ENCODE results near the gene TMEM132D.

TMEM132D gene

DNA sequence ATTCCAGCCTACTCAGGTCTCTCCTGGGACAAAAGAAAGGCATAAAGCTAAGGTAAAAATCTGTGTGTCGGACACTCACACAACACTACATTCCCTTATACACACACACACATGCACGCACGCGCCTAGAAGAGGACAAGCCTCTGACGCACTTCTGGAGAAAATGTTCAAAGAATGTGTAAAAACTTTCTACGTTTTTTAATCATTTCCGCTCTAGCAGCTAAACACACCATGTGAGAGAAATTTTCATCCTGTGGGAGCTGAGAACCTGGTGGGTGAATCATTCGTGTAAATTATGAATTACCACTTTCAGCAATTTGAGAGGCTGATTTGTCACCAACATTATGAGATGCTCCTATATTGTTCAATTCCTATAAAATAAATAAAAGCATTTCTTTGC, 494.5 kb downstream of the TMEM132D start:
- Histone ChIP-seq H3K4me1 (ENCODE audit: control insufficient read depth, insufficient read depth, low read length, unreplicated experiment) (no peaks in the 10 kb centered on the region), H3K79me2 (ENCODE audit: control insufficient read depth, insufficient read depth, low read length, unreplicated experiment) (no peaks in the 10 kb centered on the region), H3K27me3 (ENCODE audit: insufficient read depth, low read length) (no peaks in the 10 kb centered on the region), H3K36me3 (ENCODE audit: insufficient read depth, low read length) (no peaks in the 10 kb centered on the region), H2AFZ (ENCODE audit: low read length, unreplicated experiment) (no peak overlapping the region), H3K27ac (ENCODE audit: low read depth, low read length) (no peak overlapping the region), H3K4me3 (ENCODE audit: low read depth, low read length) (no peak overlapping the region)

GRCh38 chr12:129404556-129404955, 499.3 kb downstream of the TMEM132D start:
- no peak overlapping the region for H2AFZ ChIP-seq (ENCODE audit: low read length, unreplicated experiment)
- H3K4me3 ChIP-seq (ENCODE audit: low read depth, low read length): no peak overlapping the region
- no peaks in the 10 kb centered on the region for H3K4me1 ChIP-seq (ENCODE audit: control insufficient read depth, insufficient read depth, low read length, unreplicated experiment)
- no peaks in the 10 kb centered on the region for H3K27me3 ChIP-seq (ENCODE audit: insufficient read depth, low read length)
- H3K27ac ChIP-seq (ENCODE audit: low read depth, low read length): no peak overlapping the region
- no peaks in the 10 kb centered on the region for H3K36me3 ChIP-seq (ENCODE audit: insufficient read depth, low read length)
- H3K79me2 ChIP-seq (ENCODE audit: control insufficient read depth, insufficient read depth, low read length, unreplicated experiment): no peaks in the 10 kb centered on the region

GRCh38 chr12:129401572-129401971, 502.3 kb downstream of the TMEM132D start:
- Histone ChIP-seq H3K27ac (ENCODE audit: low read depth, low read length) (no peak overlapping the region), H2AFZ (ENCODE audit: low read length, unreplicated experiment) (no peak overlapping the region), H3K79me2 (ENCODE audit: control insufficient read depth, insufficient read depth, low read length, unreplicated experiment) (no peaks in the 10 kb centered on the region), H3K36me3 (ENCODE audit: insufficient read depth, low read length) (no peaks in the 10 kb centered on the region), H3K27me3 (ENCODE audit: insufficient read depth, low read length) (no peaks in the 10 kb centered on the region), H3K4me1 (ENCODE audit: control insufficient read depth, insufficient read depth, low read length, unreplicated experiment) (no peaks in the 10 kb centered on the region), H3K4me3 (ENCODE audit: low read depth, low read length) (no peak overlapping the region)

- Histone ChIP-seq H3K27me3 (ENCODE audit: insufficient read depth, low read length) (no peaks in the 10 kb centered on the region), H2AFZ (ENCODE audit: low read length, unreplicated experiment) (no peak overlapping the region), H3K36me3 (ENCODE audit: insufficient read depth, low read length) (no peaks in the 10 kb centered on the region), H3K79me2 (ENCODE audit: control insufficient read depth, insufficient read depth, low read length, unreplicated experiment) (no peaks in the 10 kb centered on the region), H3K27ac (ENCODE audit: low read depth, low read length) (no peak overlapping the region), H3K4me1 (ENCODE audit: control insufficient read depth, insufficient read depth, low read length, unreplicated experiment) (no peaks in the 10 kb centered on the region), H3K4me3 (ENCODE audit: low read depth, low read length) (no peak overlapping the region)
These were observed 509.5 kb downstream of the TMEM132D start for GRCh38 chr12:129394177-129394825.

DNA sequence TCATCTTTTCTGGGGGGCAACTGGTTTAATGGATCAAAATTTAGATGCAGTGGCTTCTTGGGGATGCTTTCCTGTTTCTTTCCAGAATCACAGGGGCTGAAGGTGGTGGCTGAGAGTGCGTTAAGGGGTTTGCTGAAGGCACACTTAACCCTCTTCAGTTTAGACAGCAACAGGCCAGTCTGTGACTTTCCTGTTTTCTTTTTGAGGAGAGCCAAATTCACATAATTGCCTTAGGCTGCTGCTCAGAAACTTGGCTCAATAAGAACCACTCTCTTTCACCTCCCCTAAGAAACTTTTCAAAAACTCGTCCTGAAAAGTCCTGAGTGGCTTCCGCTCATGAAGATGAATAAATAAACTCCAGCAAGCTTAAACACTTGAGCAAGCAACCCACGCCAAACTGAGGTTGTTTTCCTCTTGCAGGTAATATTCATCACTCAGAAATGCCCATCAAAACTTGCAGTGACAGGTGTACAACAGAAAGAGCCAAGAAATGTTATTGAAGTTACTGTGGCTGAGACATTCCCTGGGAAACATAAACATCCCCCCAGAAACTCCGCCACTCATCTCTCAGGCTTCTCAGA, 510.4 kb downstream of the TMEM132D start:
- H2AFZ ChIP-seq (ENCODE audit: low read length, unreplicated experiment): no peak overlapping the region
- no peaks in the 10 kb centered on the region for H3K4me1 ChIP-seq (ENCODE audit: control insufficient read depth, insufficient read depth, low read length, unreplicated experiment)
- H3K27ac ChIP-seq (ENCODE audit: low read depth, low read length): no peak overlapping the region
- H3K36me3 ChIP-seq (ENCODE audit: insufficient read depth, low read length): no peaks in the 10 kb centered on the region
- H3K4me3 ChIP-seq (ENCODE audit: low read depth, low read length): no peak overlapping the region
- H3K79me2 ChIP-seq (ENCODE audit: control insufficient read depth, insufficient read depth, low read length, unreplicated experiment): no peaks in the 10 kb centered on the region
- no peaks in the 10 kb centered on the region for H3K27me3 ChIP-seq (ENCODE audit: insufficient read depth, low read length)

- Histone ChIP-seq H3K27me3 (ENCODE audit: insufficient read depth, low read length) (no peaks in the 10 kb centered on the region), H3K4me1 (ENCODE audit: control insufficient read depth, insufficient read depth, low read length, unreplicated experiment) (no peaks in the 10 kb centered on the region), H3K36me3 (ENCODE audit: insufficient read depth, low read length) (no peaks in the 10 kb centered on the region), H3K27ac (ENCODE audit: low read depth, low read length) (no peak overlapping the region), H2AFZ (ENCODE audit: low read length, unreplicated experiment) (no peak overlapping the region), H3K79me2 (ENCODE audit: control insufficient read depth, insufficient read depth, low read length, unreplicated experiment) (no peaks in the 10 kb centered on the region), H3K4me3 (ENCODE audit: low read depth, low read length) (no peak overlapping the region)
These were observed 518.2 kb downstream of the TMEM132D start for GRCh38 chr12:129385637-129385990.

DNA sequence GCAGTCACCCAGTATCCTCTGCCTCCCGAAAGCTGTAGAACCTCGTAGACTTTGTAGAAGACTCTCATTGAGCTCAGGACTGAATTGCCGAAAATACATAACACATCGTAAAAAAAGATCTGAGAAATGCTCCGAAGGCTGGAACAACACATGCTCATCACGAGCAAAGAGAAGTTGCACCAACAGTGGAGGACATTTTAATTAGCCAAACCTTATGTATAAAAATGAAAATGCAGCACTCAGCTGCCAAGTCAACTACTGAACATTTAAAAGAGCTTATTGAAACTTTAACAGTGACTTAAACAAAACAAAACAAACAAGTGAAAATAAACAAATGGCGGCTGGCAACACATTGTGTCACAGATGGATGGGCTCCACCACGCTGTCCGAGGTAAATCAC, 519.9 kb downstream of the TMEM132D start:
- H2AFZ ChIP-seq (ENCODE audit: low read length, unreplicated experiment): no peak overlapping the region
- no peak overlapping the region for H3K4me3 ChIP-seq (ENCODE audit: low read depth, low read length)
- no peaks in the 10 kb centered on the region for H3K36me3 ChIP-seq (ENCODE audit: insufficient read depth, low read length)
- no peaks in the 10 kb centered on the region for H3K27me3 ChIP-seq (ENCODE audit: insufficient read depth, low read length)
- no peaks in the 10 kb centered on the region for H3K79me2 ChIP-seq (ENCODE audit: control insufficient read depth, insufficient read depth, low read length, unreplicated experiment)
- no peaks in the 10 kb centered on the region for H3K4me1 ChIP-seq (ENCODE audit: control insufficient read depth, insufficient read depth, low read length, unreplicated experiment)
- no peak overlapping the region for H3K27ac ChIP-seq (ENCODE audit: low read depth, low read length)

GRCh38 chr12:129381715-129382114, 522.1 kb downstream of the TMEM132D start:
- no peak overlapping the region for H3K27ac ChIP-seq (ENCODE audit: low read depth, low read length)
- no peaks in the 10 kb centered on the region for H3K4me1 ChIP-seq (ENCODE audit: control insufficient read depth, insufficient read depth, low read length, unreplicated experiment)
- H3K4me3 ChIP-seq (ENCODE audit: low read depth, low read length): no peak overlapping the region
- H3K79me2 ChIP-seq (ENCODE audit: control insufficient read depth, insufficient read depth, low read length, unreplicated experiment): no peaks in the 10 kb centered on the region
- H3K36me3 ChIP-seq (ENCODE audit: insufficient read depth, low read length): no peaks in the 10 kb centered on the region
- H3K27me3 ChIP-seq (ENCODE audit: insufficient read depth, low read length): no peaks in the 10 kb centered on the region
- H2AFZ ChIP-seq (ENCODE audit: low read length, unreplicated experiment): no peak overlapping the region

DNA sequence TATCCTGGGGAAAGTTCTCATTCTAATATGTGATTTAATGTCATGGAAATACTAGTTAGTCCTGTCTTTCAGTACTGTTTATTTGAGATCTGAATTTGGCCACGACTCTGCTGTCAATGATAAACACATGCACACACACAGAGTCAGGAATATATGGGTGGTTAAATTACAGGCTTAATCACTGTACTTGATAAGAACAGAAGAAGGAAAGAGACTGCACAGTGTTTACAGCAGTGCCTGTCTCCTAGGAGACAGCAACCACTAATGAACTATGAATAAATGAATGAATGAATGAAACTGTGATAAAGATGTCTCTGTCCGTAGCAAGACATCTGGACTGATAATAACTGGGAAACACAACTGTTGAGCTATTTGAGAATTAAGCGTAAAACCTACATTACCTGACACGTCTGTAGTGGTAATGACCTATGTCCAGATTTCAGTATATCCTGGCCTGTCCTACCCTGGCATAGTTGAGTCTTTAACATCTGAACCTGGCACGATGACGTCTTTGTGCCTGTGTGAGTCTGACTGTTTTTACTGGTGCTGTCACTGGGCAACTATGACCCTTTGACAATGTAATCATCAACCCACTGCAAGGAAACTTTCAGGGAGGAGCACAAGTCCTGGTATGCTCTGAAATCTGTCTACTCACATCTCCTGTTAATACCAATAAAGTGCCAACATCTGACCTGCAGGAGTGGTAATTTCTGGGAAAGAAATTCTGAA, 524.6 kb downstream of the TMEM132D start:
- H3K27ac ChIP-seq (ENCODE audit: low read depth, low read length): no peak overlapping the region

DNA sequence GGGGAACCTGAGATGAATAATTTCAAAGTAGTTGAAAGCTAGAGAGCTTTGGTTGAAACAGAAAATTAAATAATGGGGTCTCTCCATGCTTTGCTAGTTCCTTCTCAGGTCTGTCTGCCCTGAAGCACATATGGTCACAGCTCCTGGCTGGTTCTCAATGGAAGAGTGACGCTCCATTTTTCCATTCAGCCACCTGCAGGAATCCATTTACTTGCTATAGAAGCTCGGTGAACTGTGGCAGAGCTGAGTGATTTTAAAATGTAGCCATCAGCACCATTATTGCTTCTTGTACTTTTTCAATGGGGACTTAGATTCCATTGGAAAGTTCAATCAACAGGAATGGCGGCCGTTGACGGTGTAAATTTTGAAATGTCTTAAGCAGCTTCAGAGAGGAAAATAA, 525.3 kb downstream of the TMEM132D start:
- H3K4me3 ChIP-seq (ENCODE audit: low read depth, low read length): no peak overlapping the region
- H3K79me2 ChIP-seq (ENCODE audit: control insufficient read depth, insufficient read depth, low read length, unreplicated experiment): no peaks in the 10 kb centered on the region
- no peak overlapping the region for H2AFZ ChIP-seq (ENCODE audit: low read length, unreplicated experiment)
- H3K4me1 ChIP-seq (ENCODE audit: control insufficient read depth, insufficient read depth, low read length, unreplicated experiment): no peaks in the 10 kb centered on the region
- no peaks in the 10 kb centered on the region for H3K36me3 ChIP-seq (ENCODE audit: insufficient read depth, low read length)
- no peaks in the 10 kb centered on the region for H3K27me3 ChIP-seq (ENCODE audit: insufficient read depth, low read length)
- no peak overlapping the region for H3K27ac ChIP-seq (ENCODE audit: low read depth, low read length)

More for the DNA sequence above, 524.6 kb downstream of the TMEM132D start:
- Histone ChIP-seq H3K4me1 (ENCODE audit: control insufficient read depth, insufficient read depth, low read length, unreplicated experiment) (no peaks in the 10 kb centered on the region), H3K79me2 (ENCODE audit: control insufficient read depth, insufficient read depth, low read length, unreplicated experiment) (no peaks in the 10 kb centered on the region), H3K4me3 (ENCODE audit: low read depth, low read length) (no peak overlapping the region), H2AFZ (ENCODE audit: low read length, unreplicated experiment) (no peak overlapping the region), H3K27me3 (ENCODE audit: insufficient read depth, low read length) (no peaks in the 10 kb centered on the region), H3K36me3 (ENCODE audit: insufficient read depth, low read length) (no peaks in the 10 kb centered on the region)

GRCh38 chr12:129373746-129374145, 530.1 kb downstream of the TMEM132D start:
- Histone ChIP-seq H2AFZ (ENCODE audit: low read length, unreplicated experiment) (no peak overlapping the region), H3K27me3 (ENCODE audit: insufficient read depth, low read length) (no peaks in the 10 kb centered on the region), H3K4me3 (ENCODE audit: low read depth, low read length) (no peak overlapping the region), H3K36me3 (ENCODE audit: insufficient read depth, low read length) (no peaks in the 10 kb centered on the region), H3K4me1 (ENCODE audit: control insufficient read depth, insufficient read depth, low read length, unreplicated experiment) (no peaks in the 10 kb centered on the region), H3K27ac (ENCODE audit: low read depth, low read length) (no peak overlapping the region), H3K79me2 (ENCODE audit: control insufficient read depth, insufficient read depth, low read length, unreplicated experiment) (no peaks in the 10 kb centered on the region)

Data from ACC112 (cell line).